PC-9 (cell line): ENCODE data around the gene OGDH. TPM values are rescaled to one million over a fixed set of nuclear protein-coding genes. Genes with fewer than 3 reads are reported as not detected.

Source experiments
- BruUV-seq: library from RNA; stranded (reverse); fragments of 400-500 nt; replicated peaks from 2 replicates; lab custom pipeline; 2021; lab: Mats Ljungman, UMichigan
- CTCF ChIA-PET: fragments of 300-600 bp; sonication (Branson Sonifier 250); formaldehyde crosslinking; loops from one replicate; lab custom pipeline; 2022; ENCODE audit warnings: antibody characterized with exemption; lab: Charles Lee
- POLR2A ChIA-PET: fragments of 300-600 bp; sonication (Branson Sonifier 250); formaldehyde crosslinking; loops from one replicate; lab custom pipeline; 2022; ENCODE audit warnings: antibody characterized with exemption; ENCODE audit not compliant: unreplicated experiment; lab: Charles Lee
- DNase-seq, 2 experiments: peaks; one replicate each; pipeline versions ENCODE4 v3.0.0 to v3.0.0-alpha.2; 2015 to 2022; ENCODE audit warnings: mixed read lengths in 1 of 2
- H2AFZ ChIP-seq: fragments of 200-600 bp; sonication (generic); 2 replicates; pipeline ENCODE4 v1.8.1; 2017; ENCODE audit warnings: antibody characterized with exemption
- H3F3A ChIP-seq: fragments of 200-600 bp; sonication (generic); 2 replicates; pipeline ENCODE4 v1.8.1; 2017; ENCODE audit warnings: antibody characterized with exemption, mild to moderate bottlenecking, low read depth; ENCODE audit not compliant: insufficient read depth
- H3K27ac ChIP-seq: fragments of 200-600 bp; sonication (generic); 2 replicates; pipeline ENCODE4 v1.6.1; 2016; ENCODE audit warnings: mixed run types
- H3K27me3 ChIP-seq: fragments of 200-600 bp; sonication (generic); 2 replicates; pipeline ENCODE4 v1.6.1; 2016; ENCODE audit warnings: low read depth, mixed run types; ENCODE audit not compliant: insufficient read depth
- H3K36me3 ChIP-seq: fragments of 200-600 bp; sonication (generic); 2 replicates; pipeline ENCODE4 v1.6.1; 2016; ENCODE audit warnings: low read depth, mixed run types
- H3K4me1 ChIP-seq: fragments of 200-600 bp; sonication (generic); replicated peaks from 2 replicates; pipeline ENCODE4 v1.6.1; 2016; ENCODE audit warnings: mixed run types; ENCODE audit not compliant: insufficient read depth
- H3K4me2 ChIP-seq: fragments of 200-600 bp; sonication (generic); 2 replicates; pipeline ENCODE4 v1.6.1; 2017; ENCODE audit warnings: mixed run types
- H3K4me3 ChIP-seq: fragments of 200-600 bp; sonication (generic); 2 replicates; pipeline ENCODE4 v1.6.1; 2016; ENCODE audit warnings: mixed run types
- H3K79me2 ChIP-seq: fragments of 200-600 bp; sonication (generic); 2 replicates; pipeline ENCODE4 v1.6.1; 2017; ENCODE audit warnings: low read depth, mixed run types
- H3K9me2 ChIP-seq: fragments of 200-600 bp; sonication (generic); 2 replicates; pipeline ENCODE4 v1.8.1; 2017; ENCODE audit warnings: mild to moderate bottlenecking; ENCODE audit not compliant: insufficient read depth
- H3K9me3 ChIP-seq: fragments of 200-600 bp; sonication (generic); 2 replicates; pipeline ENCODE4 v1.8.1; 2016; ENCODE audit warnings: low read depth; ENCODE audit not compliant: insufficient read depth
- H4K20me1 ChIP-seq: fragments of 200-600 bp; sonication (generic); 2 replicates; pipeline ENCODE4 v1.8.1; 2017; ENCODE audit not compliant: insufficient read depth
- CTCF ChIP-seq: fragments of 200-600 bp; sonication (generic); conservative IDR thresholded peaks from 2 replicates; pipeline ENCODE4 v1.6.1; 2017; ENCODE audit warnings: mixed run types, antibody characterized with exemption, mild to moderate bottlenecking, moderate library complexity
- EZH2 ChIP-seq: fragments of 200-600 bp; sonication (generic); IDR thresholded peaks from 2 replicates; pipeline ENCODE4 v1.8.0; 2017; ENCODE audit warnings: antibody characterized with exemption, low read depth
- intact Hi-C: fragments of 100-400 bp; cut with micrococcal nuclease; formaldehyde crosslinking; loops from one replicate; pipeline ENCODE4 v1.10.0; 2022; ENCODE audit not compliant: unreplicated experiment
- total RNA-seq: library from RNA; stranded (reverse); gene quantifications from 2 replicates; pipeline ENCODE4 v1.2.3, GENCODE V29; 2021

OGDH gene
- total RNA-seq, 1 experiment from 2014 or later, result 135 TPM

- BruUV-seq, result no TSS peak
- POLR2A ChIA-PET, result no interaction called here
- H3K27ac ChIP-seq, result no peak overlapping the region
These were observed 24.5 kb downstream of the OGDH start for GRCh38 chr7:44630792-44631457.

GRCh38 chr7:44631458-44632115 lies 25.2 kb downstream of the OGDH start:
- Histone ChIP-seq H3K4me2 (no peak overlapping the region), H3K27ac (no peak overlapping the region), H3K36me3 (peaks cover 24% of the 10 kb centered on the region), H3K9me3 (no peaks in the 10 kb centered on the region), H4K20me1 (no peaks in the 10 kb centered on the region), H3K27me3 (no peaks in the 10 kb centered on the region), H2AFZ (no peak overlapping the region), H3K4me1 (peaks cover 36% of the 10 kb centered on the region), H3K79me2 (peaks cover 34% of the 10 kb centered on the region), H3F3A (peaks cover 34% of the 10 kb centered on the region), H3K4me3 (no peak overlapping the region), H3K9me2 (no peaks in the 10 kb centered on the region)
- no peak for DNase-seq
- TF ChIP-seq EZH2 (no peak), CTCF (no peak)
- ChIA-PET POLR2A (no interaction called here), CTCF (interaction anchor here (0.7 kb wide), 1 partner anchor 20 kb away, joined by 3 read pairs; no protein-coding TSS in a partner anchor)
- intact Hi-C loops, result no loop called here
- no TSS peak for BruUV-seq

More at GRCh38 chr7:44630792-44631457, 24.5 kb downstream of the OGDH start:
- Histone ChIP-seq H3K4me1 (peaks cover 30% of the 10 kb centered on the region), H3K79me2 (peaks cover 31% of the 10 kb centered on the region), H3K4me3 (no peak overlapping the region), H3F3A (peaks cover 28% of the 10 kb centered on the region; the same call in 1 of the 2 replicates), H3K36me3 (peaks cover 24% of the 10 kb centered on the region), H4K20me1 (no peaks in the 10 kb centered on the region), H3K9me3 (no peaks in the 10 kb centered on the region), H3K9me2 (no peaks in the 10 kb centered on the region), H2AFZ (no peak overlapping the region), H3K4me2 (no peak overlapping the region), H3K27me3 (no peaks in the 10 kb centered on the region)
- TF ChIP-seq EZH2 (no peak), CTCF (no peak)
- intact Hi-C loops, result no loop called here
- peak in 1 of 2 experiments; percentile 27 for DNase-seq
- CTCF ChIA-PET, result interaction anchor here (0.7 kb wide), 1 partner anchor 20 kb away, joined by 3 read pairs; no protein-coding TSS in a partner anchor

DNA sequence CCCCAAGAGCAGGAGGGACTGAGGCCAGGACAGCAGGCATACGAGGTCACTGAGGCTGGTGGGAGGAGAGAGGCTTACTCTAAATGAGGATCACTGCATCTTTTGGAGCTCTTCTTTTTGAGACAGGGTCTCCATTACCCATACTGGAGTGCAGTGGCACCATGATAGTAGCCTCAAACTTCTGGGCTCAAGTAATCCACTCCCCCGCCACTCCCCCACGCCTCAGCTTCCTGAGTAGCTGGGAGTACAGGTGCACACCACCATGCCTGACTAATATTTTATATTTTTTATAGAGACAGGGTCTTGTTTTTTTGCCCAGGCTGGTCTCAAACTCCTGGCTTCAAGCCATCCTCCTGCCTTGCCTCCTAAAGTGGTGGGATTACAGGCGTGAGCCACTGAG lies 25.8 kb downstream of the OGDH start:
- no TSS peak for BruUV-seq
- peaks cover 43% of the 10 kb centered on the region for H3K4me1 ChIP-seq
- TF ChIP-seq CTCF, result no peak
- no peak for TF ChIP-seq EZH2
- no peaks in the 10 kb centered on the region for H3K9me3 ChIP-seq
- peaks cover 24% of the 10 kb centered on the region for H3K36me3 ChIP-seq
- H3K79me2 ChIP-seq, result peaks cover 35% of the 10 kb centered on the region
- no peak overlapping the region for H2AFZ ChIP-seq
- ChIA-PET CTCF (no interaction called here), POLR2A (no interaction called here)
- no peaks in the 10 kb centered on the region for H3K9me2 ChIP-seq
- H3K27me3 ChIP-seq, result no peaks in the 10 kb centered on the region
- H3K27ac ChIP-seq, result no peak overlapping the region
- H3F3A ChIP-seq, result peaks cover 41% of the 10 kb centered on the region
- H3K4me3 ChIP-seq, result no peak overlapping the region
- no peaks in the 10 kb centered on the region for H4K20me1 ChIP-seq
- H3K4me2 ChIP-seq, result no peak overlapping the region
- no peak for DNase-seq
- intact Hi-C loops, result no loop called here
